GM23338 (cell line): ENCODE data around the gene ADAD1. TPM values are rescaled to one million over a fixed set of nuclear protein-coding genes. Genes with fewer than 3 reads are reported as not detected.

Source experiments
- ATAC-seq: fragments of 200-7000 bp; cut with Tn5 transposase; 3 replicates; pipeline ENCODE4 v1.9.1; 2020
- DNase-seq: peaks from one replicate; pipeline ENCODE4 v3.0.0-alpha.2; 2015; ENCODE audit warnings: low spot score
- H2AFZ ChIP-seq: fragments of 200-600 bp; sonication (generic); 2 replicates; pipeline ENCODE4 v1.8.0; 2016; ENCODE audit warnings: antibody characterized with exemption, mild to moderate bottlenecking, moderate library complexity
- H3F3A ChIP-seq: fragments of 200-600 bp; sonication (generic); replicated peaks from 2 replicates; pipeline ENCODE4 v1.8.0; 2017; ENCODE audit warnings: antibody characterized with exemption, mixed run types, low read depth
- H3K27ac ChIP-seq: fragments of 200-600 bp; sonication (generic); 2 replicates; pipeline ENCODE4 v1.6.1; 2016; ENCODE audit warnings: low read depth
- H3K27me3 ChIP-seq: fragments of 200-600 bp; sonication (generic); 2 replicates; pipeline ENCODE4 v1.8.0; 2016; ENCODE audit warnings: mild to moderate bottlenecking, mixed run types, moderate library complexity; ENCODE audit not compliant: insufficient read depth
- H3K36me3 ChIP-seq: fragments of 200-600 bp; sonication (generic); 2 replicates; pipeline ENCODE4 v1.8.0; 2016; ENCODE audit warnings: mild to moderate bottlenecking; ENCODE audit not compliant: insufficient read depth
- H3K4me1 ChIP-seq: fragments of 200-600 bp; sonication (generic); 2 replicates; pipeline ENCODE4 v1.8.0; 2016; ENCODE audit warnings: mild to moderate bottlenecking, moderate library complexity; ENCODE audit not compliant: insufficient read depth
- H3K4me2 ChIP-seq: fragments of 200-600 bp; sonication (generic); 2 replicates; pipeline ENCODE4 v1.7.1; 2017; ENCODE audit warnings: mixed run types
- H3K4me3 ChIP-seq: fragments of 200-600 bp; sonication (generic); 2 replicates; pipeline ENCODE4 v1.6.1; 2016; ENCODE audit warnings: mixed run types
- H3K79me2 ChIP-seq: fragments of 200-600 bp; sonication (generic); replicated peaks from 2 replicates; pipeline ENCODE4 v1.8.0; 2017; ENCODE audit warnings: mild to moderate bottlenecking; ENCODE audit not compliant: insufficient read depth
- H3K9me2 ChIP-seq: fragments of 200-600 bp; sonication (generic); 2 replicates; pipeline ENCODE4 v1.8.0; 2017; ENCODE audit not compliant: insufficient read depth
- H4K20me1 ChIP-seq: fragments of 200-600 bp; sonication (generic); replicated peaks from 2 replicates; pipeline ENCODE4 v1.8.0; 2017; ENCODE audit warnings: mild to moderate bottlenecking; ENCODE audit not compliant: insufficient read depth
- H3K27ac Mint-ChIP-seq: 2 replicates; pipeline ENCODE4 v1.8.0; 2020; ENCODE audit warnings: inconsistent platforms, mild to moderate bottlenecking, moderate library complexity, mixed read lengths
- H3K27me3 Mint-ChIP-seq: 3 replicates; pipeline ENCODE4 v1.8.0; 2022; ENCODE audit warnings: low read depth, mild to moderate bottlenecking, moderate library complexity, mixed read lengths, inconsistent platforms; ENCODE audit not compliant: insufficient read depth, poor library complexity
- H3K36me3 Mint-ChIP-seq: 3 replicates; pipeline ENCODE4 v1.8.0; 2021; ENCODE audit warnings: low read depth, mild to moderate bottlenecking, inconsistent platforms, moderate library complexity, mixed read lengths
- H3K4me1 Mint-ChIP-seq: 3 replicates; pipeline ENCODE4 v1.8.0; 2020; ENCODE audit warnings: mild to moderate bottlenecking, inconsistent platforms, mixed read lengths
- H3K4me3 Mint-ChIP-seq: 3 replicates; pipeline ENCODE4 v1.8.0; 2021; ENCODE audit warnings: moderate library complexity, mild to moderate bottlenecking, inconsistent platforms, mixed read lengths
- H3K9me3 Mint-ChIP-seq: 3 replicates; pipeline ENCODE4 v1.8.0; 2020; ENCODE audit warnings: moderate library complexity, mild to moderate bottlenecking, inconsistent platforms, mixed read lengths
- CREB1 ChIP-seq: fragments of 250-450 bp; sonication (Bioruptor Pico); IDR thresholded peaks from 2 replicates; pipeline ENCODE4 v1.5.0; 2020; ENCODE audit warnings: low read depth, mild to moderate bottlenecking, moderate library complexity
- EZH2phosphoT487 ChIP-seq: fragments of 200-600 bp; sonication (generic); IDR thresholded peaks from one replicate; pipeline ENCODE4 v1.8.1; 2018; ENCODE audit warnings: antibody characterized with exemption; ENCODE audit not compliant: unreplicated experiment
- JUNB ChIP-seq: IDR thresholded peaks from one replicate; pipeline ENCODE4 v1.6.1; 2016; ENCODE audit warnings: antibody characterized with exemption; ENCODE audit not compliant: unreplicated experiment
- NANOG ChIP-seq: IDR thresholded peaks from 2 replicates; pipeline ENCODE4 v1.6.1; 2016; ENCODE audit warnings: antibody characterized with exemption, borderline replicate concordance
- POLR2AphosphoS5 ChIP-seq: IDR thresholded peaks from 2 replicates; pipeline ENCODE4 v1.6.1; 2016; ENCODE audit warnings: antibody characterized with exemption, low read depth
- REST ChIP-seq: IDR thresholded peaks from one replicate; pipeline ENCODE4 v1.6.1; 2018; ENCODE audit warnings: antibody characterized with exemption; ENCODE audit not compliant: unreplicated experiment
- STAT1 ChIP-seq: IDR thresholded peaks from one replicate; pipeline ENCODE4 v1.6.1; 2016; ENCODE audit warnings: antibody characterized with exemption; ENCODE audit not compliant: unreplicated experiment
- ZNF114 ChIP-seq: fragments of 250-450 bp; sonication (Bioruptor Pico); IDR thresholded peaks from 2 replicates; pipeline ENCODE4 v1.5.0; 2020; ENCODE audit warnings: mild to moderate bottlenecking, moderate library complexity
- ZNF331 ChIP-seq: fragments of 250-450 bp; sonication (Bioruptor Pico); IDR thresholded peaks from 2 replicates; pipeline ENCODE4 v1.5.0; 2020; ENCODE audit warnings: low read depth, mild to moderate bottlenecking, moderate library complexity
- polyA plus RNA-seq: library from polyadenylated mRNA; unstranded; fragments of >200 nt; fragmentation: Nextera tagmentation; extraction: Ambion mirVana; gene quantifications from 2 replicates; pipeline ENCODE4 v1.2.1, GENCODE V29; 2016
- total RNA-seq: library from RNA; depleted of rRNA; stranded (reverse); fragments of >200 nt; shearing (Covaris generic); gene quantifications from 2 replicates; pipeline ENCODE4 v1.2.3, GENCODE V29; 2014
- TF ChIP-seq, protein P1 (sequence below): IDR thresholded peaks from 2 replicates; pipeline ENCODE4 v1.6.1; 2016; ENCODE audit warnings: antibody characterized with exemption
- TF ChIP-seq, protein P2 (sequence below), 2 experiments: fragments of 200-600 bp in 1 of 2; sonication (generic) in 1 of 2; conservative IDR thresholded peaks; 2 replicates each; pipeline versions ENCODE4 v1.5.1 to v1.6.1; 2016 to 2017; ENCODE audit warnings: antibody characterized with exemption in 2 of 2, low read depth in 2 of 2, mild to moderate bottlenecking in 2 of 2, moderate library complexity in 1 of 2

Gene ADAD1
- total and polyA plus RNA-seq, 2 experiments from 2014 or later: not detected

DNA sequence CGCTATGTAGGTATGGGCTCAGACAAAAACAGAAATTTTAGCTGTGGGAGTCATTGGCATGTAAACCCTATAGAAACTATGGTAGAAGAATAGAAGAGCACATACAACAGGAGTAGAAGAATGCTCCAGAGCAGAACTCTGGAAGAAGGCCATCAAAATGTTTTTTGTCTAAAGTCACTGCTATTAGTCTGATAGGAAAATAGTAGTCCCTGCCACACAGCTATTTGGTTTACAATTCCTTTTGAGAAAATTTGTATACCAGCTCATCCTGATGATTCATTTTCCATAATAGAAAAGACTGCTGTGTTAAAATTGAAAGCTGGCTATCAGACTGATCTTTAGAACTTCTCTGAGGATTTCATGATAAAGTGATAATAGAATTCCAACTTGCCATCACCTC lies 32.8 kb upstream of the ADAD1 start:
- Mint-ChIP-seq H3K9me3 (no peaks in the 10 kb centered on the region), H3K4me1 (peaks cover 3% of the 10 kb centered on the region; the same call in 2 of the 3 replicates), H3K36me3 (peaks cover 12% of the 10 kb centered on the region; the same call in 2 of the 3 replicates), H3K4me3 (no peak overlapping the region), H3K27me3 (no peaks in the 10 kb centered on the region), H3K27ac (no peak overlapping the region)
- H3K36me3 ChIP-seq: peaks cover 4% of the 10 kb centered on the region; the same call in 1 of the 2 replicates
- no peaks in the 10 kb centered on the region for H3F3A ChIP-seq
- H3K79me2 ChIP-seq: no peaks in the 10 kb centered on the region
- no peaks in the 10 kb centered on the region for H3K27me3 ChIP-seq
- H3K4me1 ChIP-seq: 0 out of 2 replicates have a peak, but pooled peaks cover 6% of the 10 kb centered on the region
- H4K20me1 ChIP-seq: no peaks in the 10 kb centered on the region
- H2AFZ ChIP-seq: no peak overlapping the region
- DNase-seq (no peak), ATAC-seq (no peak)
- TF ChIP-seq STAT1 (no peak), REST (no peak), NANOG (no peak)
- H3K9me2 ChIP-seq: no peaks in the 10 kb centered on the region
- no peak overlapping the region for H3K4me3 ChIP-seq
- no peak overlapping the region for H3K27ac ChIP-seq
- no peak overlapping the region for H3K4me2 ChIP-seq

DNA sequence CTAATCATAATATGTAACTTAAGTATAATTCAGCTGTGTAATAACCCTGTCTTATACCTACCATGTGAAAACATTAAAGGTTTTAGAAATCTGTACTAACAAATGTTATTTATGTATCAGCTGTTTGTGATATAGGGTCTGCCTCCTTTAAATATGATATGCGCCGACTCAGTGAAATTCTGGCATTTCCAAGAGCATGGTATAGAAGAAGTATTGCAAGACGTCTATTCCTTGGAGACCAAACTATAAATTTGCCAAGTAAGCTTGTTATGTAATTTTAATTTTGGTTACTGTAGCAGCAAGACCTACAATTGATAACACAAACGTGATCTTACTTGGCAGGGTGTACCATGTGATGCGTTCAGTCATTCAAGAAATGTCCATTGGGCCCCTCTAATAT lies 32.3 kb upstream of the ADAD1 start:
- DNase-seq: no peak
- H3K4me3 Mint-ChIP-seq: no peak overlapping the region
- no peaks in the 10 kb centered on the region for H3K27me3 Mint-ChIP-seq
- Histone ChIP-seq H3K9me2 (no peaks in the 10 kb centered on the region), H3K4me3 (no peak overlapping the region), H3K27me3 (no peaks in the 10 kb centered on the region), H2AFZ (no peak overlapping the region), H3K4me1 (0 out of 2 replicates have a peak, but pooled peaks cover 3% of the 10 kb centered on the region), H3K36me3 (peaks cover 4% of the 10 kb centered on the region; the same call in 1 of the 2 replicates), H3K79me2 (no peaks in the 10 kb centered on the region), H3K27ac (no peak overlapping the region), H3K4me2 (no peak overlapping the region), H4K20me1 (no peaks in the 10 kb centered on the region), H3F3A (no peaks in the 10 kb centered on the region)
- no peaks in the 10 kb centered on the region for H3K9me3 Mint-ChIP-seq
- no peak overlapping the region for H3K27ac Mint-ChIP-seq
- ATAC-seq: no peak
- peaks cover 12% of the 10 kb centered on the region; the same call in 2 of the 3 replicates for H3K36me3 Mint-ChIP-seq
- H3K4me1 Mint-ChIP-seq: peaks cover 3% of the 10 kb centered on the region; the same call in 2 of the 3 replicates
- TF ChIP-seq, protein P1, sequence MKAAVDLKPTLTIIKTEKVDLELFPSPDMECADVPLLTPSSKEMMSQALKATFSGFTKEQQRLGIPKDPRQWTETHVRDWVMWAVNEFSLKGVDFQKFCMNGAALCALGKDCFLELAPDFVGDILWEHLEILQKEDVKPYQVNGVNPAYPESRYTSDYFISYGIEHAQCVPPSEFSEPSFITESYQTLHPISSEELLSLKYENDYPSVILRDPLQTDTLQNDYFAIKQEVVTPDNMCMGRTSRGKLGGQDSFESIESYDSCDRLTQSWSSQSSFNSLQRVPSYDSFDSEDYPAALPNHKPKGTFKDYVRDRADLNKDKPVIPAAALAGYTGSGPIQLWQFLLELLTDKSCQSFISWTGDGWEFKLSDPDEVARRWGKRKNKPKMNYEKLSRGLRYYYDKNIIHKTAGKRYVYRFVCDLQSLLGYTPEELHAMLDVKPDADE: no peak
- TF ChIP-seq NANOG: no peak
- no peak for TF ChIP-seq ZNF331
- TF ChIP-seq ZNF114 (CRISPR knock-in tag): no peak
- no peak for TF ChIP-seq STAT1
- TF ChIP-seq REST: no peak
- no peak for TF ChIP-seq EZH2phosphoT487
- TF ChIP-seq, protein P2, sequence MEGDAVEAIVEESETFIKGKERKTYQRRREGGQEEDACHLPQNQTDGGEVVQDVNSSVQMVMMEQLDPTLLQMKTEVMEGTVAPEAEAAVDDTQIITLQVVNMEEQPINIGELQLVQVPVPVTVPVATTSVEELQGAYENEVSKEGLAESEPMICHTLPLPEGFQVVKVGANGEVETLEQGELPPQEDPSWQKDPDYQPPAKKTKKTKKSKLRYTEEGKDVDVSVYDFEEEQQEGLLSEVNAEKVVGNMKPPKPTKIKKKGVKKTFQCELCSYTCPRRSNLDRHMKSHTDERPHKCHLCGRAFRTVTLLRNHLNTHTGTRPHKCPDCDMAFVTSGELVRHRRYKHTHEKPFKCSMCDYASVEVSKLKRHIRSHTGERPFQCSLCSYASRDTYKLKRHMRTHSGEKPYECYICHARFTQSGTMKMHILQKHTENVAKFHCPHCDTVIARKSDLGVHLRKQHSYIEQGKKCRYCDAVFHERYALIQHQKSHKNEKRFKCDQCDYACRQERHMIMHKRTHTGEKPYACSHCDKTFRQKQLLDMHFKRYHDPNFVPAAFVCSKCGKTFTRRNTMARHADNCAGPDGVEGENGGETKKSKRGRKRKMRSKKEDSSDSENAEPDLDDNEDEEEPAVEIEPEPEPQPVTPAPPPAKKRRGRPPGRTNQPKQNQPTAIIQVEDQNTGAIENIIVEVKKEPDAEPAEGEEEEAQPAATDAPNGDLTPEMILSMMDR (conservative IDR thresholded peaks at IDR 0.05; ENCODE audit: low read depth in 2 of 2): no peak
- no peak for TF ChIP-seq JUNB
- TF ChIP-seq CREB1 (CRISPR knock-in tag): no peak
- no peak for TF ChIP-seq POLR2AphosphoS5
